A673 (cell line): ENCODE measurements around the gene GAS7. TPM values are rescaled to one million over a fixed set of nuclear protein-coding genes. Genes with fewer than 3 reads are reported as not detected.

ENCODE experiments used
- BruUV-seq: library from RNA; stranded (reverse); fragments of 400-500 nt; replicated peaks from 2 replicates; lab custom pipeline; 2021; lab: Mats Ljungman, UMichigan
- CTCF ChIA-PET: fragments of 300-600 bp; sonication (Branson Sonifier 250); formaldehyde crosslinking; loops from one replicate; lab custom pipeline; 2022; ENCODE audit warnings: antibody characterized with exemption; lab: Charles Lee
- POLR2A ChIA-PET: fragments of 300-600 bp; sonication (Branson Sonifier 250); formaldehyde crosslinking; loops from one replicate; lab custom pipeline; 2022; ENCODE audit warnings: antibody characterized with exemption; ENCODE audit not compliant: low non-redundant PET; lab: Charles Lee
- DNase-seq: peaks from one replicate; pipeline ENCODE4 v3.0.0-alpha.2; 2015; ENCODE audit warnings: low spot score
- H3K27ac ChIP-seq: fragments of 200-600 bp; sonication (generic); 2 replicates; pipeline ENCODE4 v1.5.1; 2016; ENCODE audit warnings: mixed run types, low read depth, mild to moderate bottlenecking, mixed read lengths, antibody characterized with exemption, low read length; ENCODE audit not compliant: poor library complexity, severe bottlenecking
- H3K27me3 ChIP-seq: fragments of 200-600 bp; sonication (generic); replicated peaks from 2 replicates; pipeline ENCODE4 v1.6.1; 2017; ENCODE audit warnings: mixed run types, low read depth, mild to moderate bottlenecking, mixed read lengths, antibody characterized with exemption, low read length; ENCODE audit not compliant: insufficient read depth, poor library complexity
- H3K36me3 ChIP-seq: fragments of 200-600 bp; sonication (generic); 2 replicates; pipeline ENCODE4 v1.6.1; 2016; ENCODE audit warnings: mixed run types, mild to moderate bottlenecking, mixed read lengths, antibody characterized with exemption, low read length; ENCODE audit not compliant: insufficient read depth, poor library complexity, severe bottlenecking
- H3K4me1 ChIP-seq: fragments of 200-600 bp; sonication (generic); 2 replicates; pipeline ENCODE4 v1.6.1; 2017; ENCODE audit warnings: mixed run types, mild to moderate bottlenecking, mixed read lengths, antibody characterized with exemption, low read length; ENCODE audit not compliant: insufficient read depth, poor library complexity, severe bottlenecking
- H3K4me3 ChIP-seq: fragments of 200-600 bp; sonication (generic); 2 replicates; pipeline ENCODE4 v1.5.1; 2016; ENCODE audit warnings: low read depth, mixed run types, mild to moderate bottlenecking, mixed read lengths, low read length; ENCODE audit not compliant: poor library complexity, severe bottlenecking
- H3K9me3 ChIP-seq: fragments of 200-600 bp; sonication (generic); 2 replicates; pipeline ENCODE4 v1.6.1; 2016; ENCODE audit warnings: mixed run types, low read depth, mild to moderate bottlenecking, mixed read lengths, antibody characterized with exemption, low read length; ENCODE audit not compliant: poor library complexity, severe bottlenecking
- EZH2 ChIP-seq: fragments of 200-600 bp; sonication (generic); IDR thresholded peaks from 2 replicates; pipeline ENCODE4 v1.6.1; 2017; ENCODE audit warnings: borderline replicate concordance, low read depth, mild to moderate bottlenecking, mixed read lengths, antibody characterized with exemption, low read length; ENCODE audit not compliant: poor library complexity, severe bottlenecking
- intact Hi-C: fragments of 100-400 bp; cut with micrococcal nuclease; formaldehyde crosslinking; loops from one replicate; pipeline ENCODE4 v1.10.0; 2022; ENCODE audit not compliant: unreplicated experiment
- total RNA-seq: library from RNA; stranded (reverse); gene quantifications from 2 replicates; pipeline ENCODE4 v1.2.3, GENCODE V29; 2021
- TF ChIP-seq, protein P1 (sequence below): fragments of 300-800, 200-600 bp; sonication (generic); conservative IDR thresholded peaks from 2 replicates; pipeline ENCODE4 v1.5.1; 2017; ENCODE audit warnings: low read depth, mild to moderate bottlenecking, antibody characterized with exemption, low read length, moderate library complexity, mixed read lengths

The GAS7 gene
- total RNA-seq, 1 experiment from 2014 or later, result 2.3 TPM

DNA sequence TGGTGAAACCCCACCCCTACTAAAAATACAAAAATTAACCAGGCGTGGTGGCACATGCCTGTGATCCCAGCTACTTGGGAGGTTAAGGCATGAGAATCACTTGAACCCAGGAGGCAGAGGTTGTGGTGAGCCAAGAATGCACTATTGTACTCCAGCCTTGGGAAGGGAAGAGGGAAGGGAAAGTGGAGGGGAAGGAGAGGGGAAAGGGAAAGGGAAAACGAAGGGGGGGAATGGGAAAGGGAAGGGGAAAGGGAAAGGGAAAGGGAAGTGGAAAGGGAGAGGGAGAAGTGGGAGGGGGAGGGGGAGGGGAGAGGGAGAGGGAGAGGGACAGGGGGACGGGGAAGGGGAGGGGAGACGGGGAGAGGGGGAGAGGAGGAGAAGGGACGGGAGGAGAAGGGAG lies 122.5 kb downstream of the GAS7 start:
- CTCF ChIA-PET, result no interaction called here
- POLR2A ChIA-PET, result no interaction called here
- DNase-seq, result no peak

DNA sequence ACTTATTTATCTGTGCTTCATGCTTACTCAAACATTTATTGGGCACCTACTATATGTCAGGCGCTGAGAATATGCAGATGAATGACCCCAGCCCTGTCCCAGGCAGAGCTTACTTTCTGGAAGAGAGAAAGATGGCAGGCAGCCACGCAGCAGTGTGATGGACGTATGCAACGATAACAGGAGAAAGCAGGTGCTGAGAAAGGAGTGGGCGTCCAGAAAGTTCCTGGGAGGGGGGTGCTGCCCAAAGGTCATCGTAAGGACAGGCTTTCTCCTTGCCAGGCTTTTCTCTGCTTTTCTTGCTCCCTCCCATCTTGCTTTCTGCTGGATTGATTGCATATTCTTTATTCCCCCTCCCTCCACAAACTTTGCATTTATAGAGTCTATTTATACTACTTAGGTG lies 124.5 kb downstream of the GAS7 start:
- POLR2A ChIA-PET, result interaction anchor here (0.7 kb wide), 1 partner anchor 386 kb away, joined by 14 read pairs; no protein-coding TSS in a partner anchor
- Histone ChIP-seq H3K27me3 (no peaks in the 10 kb centered on the region), H3K4me3 (no peak overlapping the region), H3K4me1 (no peaks in the 10 kb centered on the region), H3K27ac (no peak overlapping the region), H3K36me3 (no peaks in the 10 kb centered on the region), H3K9me3 (no peaks in the 10 kb centered on the region)
- DNase-seq, result no peak
- no TSS peak for BruUV-seq
- CTCF ChIA-PET, result no interaction called here
- intact Hi-C loops, result no loop called here
- TF ChIP-seq, protein P1, sequence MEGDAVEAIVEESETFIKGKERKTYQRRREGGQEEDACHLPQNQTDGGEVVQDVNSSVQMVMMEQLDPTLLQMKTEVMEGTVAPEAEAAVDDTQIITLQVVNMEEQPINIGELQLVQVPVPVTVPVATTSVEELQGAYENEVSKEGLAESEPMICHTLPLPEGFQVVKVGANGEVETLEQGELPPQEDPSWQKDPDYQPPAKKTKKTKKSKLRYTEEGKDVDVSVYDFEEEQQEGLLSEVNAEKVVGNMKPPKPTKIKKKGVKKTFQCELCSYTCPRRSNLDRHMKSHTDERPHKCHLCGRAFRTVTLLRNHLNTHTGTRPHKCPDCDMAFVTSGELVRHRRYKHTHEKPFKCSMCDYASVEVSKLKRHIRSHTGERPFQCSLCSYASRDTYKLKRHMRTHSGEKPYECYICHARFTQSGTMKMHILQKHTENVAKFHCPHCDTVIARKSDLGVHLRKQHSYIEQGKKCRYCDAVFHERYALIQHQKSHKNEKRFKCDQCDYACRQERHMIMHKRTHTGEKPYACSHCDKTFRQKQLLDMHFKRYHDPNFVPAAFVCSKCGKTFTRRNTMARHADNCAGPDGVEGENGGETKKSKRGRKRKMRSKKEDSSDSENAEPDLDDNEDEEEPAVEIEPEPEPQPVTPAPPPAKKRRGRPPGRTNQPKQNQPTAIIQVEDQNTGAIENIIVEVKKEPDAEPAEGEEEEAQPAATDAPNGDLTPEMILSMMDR, result no peak
- no peak for TF ChIP-seq EZH2

More for the DNA sequence above, 122.5 kb downstream of the GAS7 start:
- Histone ChIP-seq H3K9me3 (no peaks in the 10 kb centered on the region), H3K27me3 (no peaks in the 10 kb centered on the region), H3K4me3 (no peak overlapping the region), H3K27ac (no peak overlapping the region), H3K4me1 (no peaks in the 10 kb centered on the region), H3K36me3 (no peaks in the 10 kb centered on the region)
- intact Hi-C loops, result no loop called here
- TF ChIP-seq, protein P1, result no peak
- no peak for TF ChIP-seq EZH2
- BruUV-seq, result no TSS peak

DNA sequence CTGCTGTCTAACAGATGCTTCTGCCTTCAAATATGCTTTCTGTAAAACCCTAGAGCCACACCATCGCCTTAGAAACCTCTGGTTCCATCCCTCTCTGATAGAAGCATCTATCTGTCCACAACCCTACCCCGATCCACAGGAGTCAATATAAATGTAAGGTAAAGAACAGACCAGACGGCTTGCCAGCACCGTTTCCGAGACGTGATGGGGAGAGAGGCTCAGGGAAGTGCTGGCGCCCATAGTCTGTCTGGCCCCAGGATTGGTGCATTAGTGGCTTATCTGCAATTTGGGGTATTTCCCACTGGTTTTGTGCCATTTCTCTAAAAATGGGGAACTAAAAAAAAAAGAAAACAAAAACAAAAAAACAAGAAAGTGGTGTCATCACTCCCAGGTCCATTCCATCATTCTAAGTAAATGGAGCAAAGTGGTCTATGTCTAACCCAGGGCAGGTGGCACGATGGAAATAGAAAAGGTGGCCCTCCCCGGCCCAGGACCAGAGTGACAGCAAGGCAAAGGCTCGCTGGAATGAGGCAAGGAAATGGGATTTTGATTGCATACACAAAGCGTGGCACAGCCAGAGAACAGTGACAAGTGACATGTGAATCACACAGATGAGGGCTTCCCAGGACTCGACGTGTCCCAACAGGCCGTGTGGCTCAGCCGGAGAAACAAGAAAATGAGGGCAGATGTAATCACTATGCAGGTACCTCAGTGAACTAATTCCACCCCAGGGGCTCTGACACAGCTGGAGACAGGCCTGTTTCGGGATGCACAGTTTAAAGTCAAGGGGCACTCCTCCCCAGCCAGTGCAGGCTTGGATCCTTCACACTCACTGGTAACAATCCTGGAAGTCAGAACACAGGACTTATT lies 125.6 kb downstream of the GAS7 start:
- no peaks in the 10 kb centered on the region for H3K27me3 ChIP-seq
- H3K36me3 ChIP-seq, result no peaks in the 10 kb centered on the region
- no peak overlapping the region for H3K4me3 ChIP-seq
- ChIA-PET POLR2A (no interaction called here), CTCF (no interaction called here)
- no peak overlapping the region for H3K27ac ChIP-seq
- no peak for DNase-seq
- no peaks in the 10 kb centered on the region for H3K9me3 ChIP-seq
- no TSS peak for BruUV-seq
- intact Hi-C loops, result no loop called here
- TF ChIP-seq, protein P1, result no peak
- TF ChIP-seq EZH2, result no peak
- no peaks in the 10 kb centered on the region for H3K4me1 ChIP-seq
